DOHH2 (cell line): ENCODE measurements around the gene NAP1L5.

ENCODE experiments used
- H3F3A ChIP-seq: fragments of 200-600 bp; sonication (generic), shearing (Covaris generic); 2 replicates; pipeline ENCODE4 v1.6.0; 2016; ENCODE audit warnings: antibody characterized with exemption, mild to moderate bottlenecking; ENCODE audit not compliant: control insufficient read depth, insufficient read depth
- H3K27ac ChIP-seq: fragments of 200-600 bp; sonication (generic); 2 replicates; pipeline ENCODE4 v1.5.1; 2014; ENCODE audit warnings: low read depth, mild to moderate bottlenecking, low read length, moderate library complexity
- H3K27me3 ChIP-seq: fragments of 200-600 bp; sonication (generic); 2 replicates; pipeline ENCODE4 v1.6.1; 2014; ENCODE audit warnings: mild to moderate bottlenecking, low read length, mixed read lengths; ENCODE audit not compliant: control insufficient read depth
- H3K36me3 ChIP-seq: fragments of 200-600 bp; sonication (generic); 2 replicates; pipeline ENCODE4 v1.6.1; 2014; ENCODE audit warnings: mild to moderate bottlenecking, low read length, moderate library complexity, mixed read lengths; ENCODE audit not compliant: control insufficient read depth
- H3K4me1 ChIP-seq: fragments of 200-600 bp; sonication (generic); 2 replicates; pipeline ENCODE4 v1.6.1; 2014; ENCODE audit warnings: mild to moderate bottlenecking, low read length, mixed read lengths; ENCODE audit not compliant: control insufficient read depth
- H3K4me2 ChIP-seq: fragments of 200-600 bp; sonication (generic); 2 replicates; pipeline ENCODE4 v1.6.0; 2014; ENCODE audit warnings: mild to moderate bottlenecking, low read length, moderate library complexity
- H3K4me3 ChIP-seq: fragments of 200-600 bp; sonication (generic); 2 replicates; pipeline ENCODE4 v1.5.1; 2014; ENCODE audit warnings: mild to moderate bottlenecking, low read length, mixed read lengths
- H3K79me2 ChIP-seq: fragments of 200-600 bp; sonication (generic); 2 replicates; pipeline ENCODE4 v1.6.1; 2014; ENCODE audit warnings: mild to moderate bottlenecking, low read length, mixed read lengths; ENCODE audit not compliant: control insufficient read depth
- H3K9me2 ChIP-seq: fragments of 200-600 bp; sonication (generic); replicated peaks from 2 replicates; pipeline ENCODE4 v1.6.1; 2014; ENCODE audit warnings: mild to moderate bottlenecking, low read length, mixed read lengths; ENCODE audit not compliant: control insufficient read depth
- H3K9me3 ChIP-seq: fragments of 200-600 bp; sonication (generic); 2 replicates; pipeline ENCODE4 v1.6.1; 2014; ENCODE audit warnings: antibody characterized with exemption, low read length, mixed read lengths; ENCODE audit not compliant: control insufficient read depth, insufficient read depth
- H4K20me1 ChIP-seq: fragments of 200-600 bp; sonication (generic); 2 replicates; pipeline ENCODE4 v1.6.0; 2014; ENCODE audit warnings: low read depth, mild to moderate bottlenecking, antibody characterized with exemption, low read length, moderate library complexity; ENCODE audit not compliant: control insufficient read depth, insufficient read depth
- CTCF ChIP-seq: fragments of 200-600 bp; sonication (generic); IDR thresholded peaks from one replicate; pipeline ENCODE4 v1.5.1; 2014; ENCODE audit warnings: antibody characterized with exemption, mild to moderate bottlenecking, low read depth, low read length; ENCODE audit not compliant: poor library complexity, severe bottlenecking
- EZH2phosphoT487 ChIP-seq: fragments of 200-600 bp; sonication (generic); IDR thresholded peaks from 2 replicates; pipeline ENCODE4 v1.6.1; 2017; ENCODE audit warnings: borderline replicate concordance, mild to moderate bottlenecking, antibody characterized with exemption, low read length, moderate library complexity, mixed read lengths

NAP1L5 gene

GRCh38 chr4:88705805-88706492 is 8.3 kb upstream of the NAP1L5 start:
- H3K27ac ChIP-seq = no peak overlapping the region
- TF ChIP-seq CTCF = no peak
- no peak for TF ChIP-seq EZH2phosphoT487
- H3K9me2 ChIP-seq = no peaks in the 10 kb centered on the region
- no peaks in the 10 kb centered on the region for H3K4me1 ChIP-seq
- H4K20me1 ChIP-seq = no peaks in the 10 kb centered on the region
- no peaks in the 10 kb centered on the region for H3K27me3 ChIP-seq
- no peaks in the 10 kb centered on the region for H3K9me3 ChIP-seq
- H3K4me3 ChIP-seq = no peak overlapping the region
- no peak overlapping the region for H3K4me2 ChIP-seq
- H3K36me3 ChIP-seq = no peaks in the 10 kb centered on the region
- no peaks in the 10 kb centered on the region for H3K79me2 ChIP-seq
- H3F3A ChIP-seq = no peaks in the 10 kb centered on the region

- Histone ChIP-seq H3K27ac (no peak overlapping the region), H3K36me3 (no peaks in the 10 kb centered on the region), H3K4me3 (no peak overlapping the region), H3K9me3 (no peaks in the 10 kb centered on the region), H3K4me2 (no peak overlapping the region), H4K20me1 (no peaks in the 10 kb centered on the region), H3K79me2 (no peaks in the 10 kb centered on the region), H3K4me1 (no peaks in the 10 kb centered on the region), H3F3A (no peaks in the 10 kb centered on the region), H3K27me3 (no peaks in the 10 kb centered on the region), H3K9me2 (no peaks in the 10 kb centered on the region)
- no peak for TF ChIP-seq EZH2phosphoT487
- no peak for TF ChIP-seq CTCF
Observed at GRCh38 chr4:88705223-88705622, 7.6 kb upstream of the NAP1L5 start.

- Histone ChIP-seq H3F3A (no peaks in the 10 kb centered on the region), H3K4me2 (no peak overlapping the region), H3K4me1 (no peaks in the 10 kb centered on the region), H3K36me3 (no peaks in the 10 kb centered on the region), H3K79me2 (no peaks in the 10 kb centered on the region), H3K4me3 (no peak overlapping the region), H4K20me1 (no peaks in the 10 kb centered on the region), H3K27ac (no peak overlapping the region), H3K9me3 (no peaks in the 10 kb centered on the region), H3K27me3 (no peaks in the 10 kb centered on the region), H3K9me2 (no peaks in the 10 kb centered on the region)
- TF ChIP-seq CTCF = no peak
- no peak for TF ChIP-seq EZH2phosphoT487
Observed at GRCh38 chr4:88702782-88703181, 5.2 kb upstream of the NAP1L5 start.

GRCh38 chr4:88698519-88698918 is 890 bp upstream of the NAP1L5 start:
- TF ChIP-seq EZH2phosphoT487 (no peak), CTCF (no peak)
- no peaks in the 10 kb centered on the region for H3K4me1 ChIP-seq
- no peaks in the 10 kb centered on the region for H3K9me3 ChIP-seq
- H4K20me1 ChIP-seq = no peaks in the 10 kb centered on the region
- no peaks in the 10 kb centered on the region for H3K36me3 ChIP-seq
- H3K79me2 ChIP-seq = no peaks in the 10 kb centered on the region
- no peaks in the 10 kb centered on the region for H3F3A ChIP-seq
- no peak overlapping the region for H3K4me3 ChIP-seq
- H3K9me2 ChIP-seq = no peaks in the 10 kb centered on the region
- H3K27me3 ChIP-seq = no peaks in the 10 kb centered on the region
- H3K27ac ChIP-seq = no peak overlapping the region
- no peak overlapping the region for H3K4me2 ChIP-seq
